ENCODE data around the gene MISP.

- TF ChIP-seq ZFP62 (CRISPR knock-in tag; IDR thresholded peaks at IDR 0.05) (no peak), CTCF (CRISPR knock-in tag; IDR thresholded peaks at IDR 0.05) (peak; percentile 36; the same call in 1 of the 2 replicates), ZNF335 (CRISPR knock-in tag; IDR thresholded peaks at IDR 0.05) (no peak), SKI (IDR thresholded peaks at IDR 0.05; ENCODE audit: partially characterized antibody) (peak; percentile 56), YEATS2 (CRISPR knock-in tag; IDR thresholded peaks at IDR 0.05; ENCODE audit: borderline replicate concordance) (no peak), GATA4 (IDR thresholded peaks at IDR 0.05; ENCODE audit: borderline replicate concordance, low read depth) (no peak), HDAC2 (CRISPR knock-in tag; IDR thresholded peaks at IDR 0.05) (no peak), ETV6 (CRISPR knock-in tag; conservative IDR thresholded peaks at IDR 0.05) (no peak), ZEB1 (IDR thresholded peaks at IDR 0.05; ENCODE audit: insufficient replicate concordance, low read depth) (no peak)
- TF ChIP-seq, protein P1, sequence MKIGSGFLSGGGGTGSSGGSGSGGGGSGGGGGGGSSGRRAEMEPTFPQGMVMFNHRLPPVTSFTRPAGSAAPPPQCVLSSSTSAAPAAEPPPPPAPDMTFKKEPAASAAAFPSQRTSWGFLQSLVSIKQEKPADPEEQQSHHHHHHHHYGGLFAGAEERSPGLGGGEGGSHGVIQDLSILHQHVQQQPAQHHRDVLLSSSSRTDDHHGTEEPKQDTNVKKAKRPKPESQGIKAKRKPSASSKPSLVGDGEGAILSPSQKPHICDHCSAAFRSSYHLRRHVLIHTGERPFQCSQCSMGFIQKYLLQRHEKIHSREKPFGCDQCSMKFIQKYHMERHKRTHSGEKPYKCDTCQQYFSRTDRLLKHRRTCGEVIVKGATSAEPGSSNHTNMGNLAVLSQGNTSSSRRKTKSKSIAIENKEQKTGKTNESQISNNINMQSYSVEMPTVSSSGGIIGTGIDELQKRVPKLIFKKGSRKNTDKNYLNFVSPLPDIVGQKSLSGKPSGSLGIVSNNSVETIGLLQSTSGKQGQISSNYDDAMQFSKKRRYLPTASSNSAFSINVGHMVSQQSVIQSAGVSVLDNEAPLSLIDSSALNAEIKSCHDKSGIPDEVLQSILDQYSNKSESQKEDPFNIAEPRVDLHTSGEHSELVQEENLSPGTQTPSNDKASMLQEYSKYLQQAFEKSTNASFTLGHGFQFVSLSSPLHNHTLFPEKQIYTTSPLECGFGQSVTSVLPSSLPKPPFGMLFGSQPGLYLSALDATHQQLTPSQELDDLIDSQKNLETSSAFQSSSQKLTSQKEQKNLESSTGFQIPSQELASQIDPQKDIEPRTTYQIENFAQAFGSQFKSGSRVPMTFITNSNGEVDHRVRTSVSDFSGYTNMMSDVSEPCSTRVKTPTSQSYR (CRISPR knock-in tag; IDR thresholded peaks at IDR 0.05; ENCODE audit: borderline replicate concordance), result no peak
Observed at GRCh38 chr19:720345-721160, 30.4 kb upstream of the MISP start.

Data from HepG2 (cell line).